HG02642 (cell line): Measurements from ENCODE around the gene CRNKL1.

Experiments
- ATAC-seq: cut with Tn5 transposase; IDR thresholded peaks from one replicate; pipeline ENCODE4 v1.9.1; 2021; ENCODE audit warnings: mild to moderate bottlenecking; ENCODE audit not compliant: unreplicated experiment, poor library complexity

CRNKL1 gene

GRCh38 chr20:20052074-20052970 lies at the start of gene CRNKL1, which contains the start of gene CFAP61:
Gene CRNKL1 (minus strand): TSS chr20:20052466. CDS start chr20:20052342, 124 bp downstream.
Gene CFAP61 (plus strand): TSS chr20:20052532. CDS start chr20:20056654, 4,122 bp downstream.
- peak; percentile 97 for ATAC-seq

- ATAC-seq, result no peak
These were observed 48.6 kb upstream of the CRNKL1 start for GRCh38 chr20:20100881-20101280.

- no peak for ATAC-seq
These were observed 44.2 kb upstream of the CRNKL1 start for GRCh38 chr20:20096421-20096820.

GRCh38 chr20:20095114-20095872 lies 43.0 kb upstream of the CRNKL1 start:
- ATAC-seq, result no peak

- ATAC-seq, result no peak
These were observed 42.1 kb upstream of the CRNKL1 start for GRCh38 chr20:20094410-20094809.

- no peak for ATAC-seq
These were observed 40.6 kb upstream of the CRNKL1 start for GRCh38 chr20:20092827-20093226.

- ATAC-seq, result no peak
These were observed 37.7 kb upstream of the CRNKL1 start for GRCh38 chr20:20089939-20090338.

GRCh38 chr20:20089018-20089417 lies 36.8 kb upstream of the CRNKL1 start:
- no peak for ATAC-seq

GRCh38 chr20:20085812-20086211 lies 33.5 kb upstream of the CRNKL1 start:
- no peak for ATAC-seq

GRCh38 chr20:20085071-20085470 lies 32.8 kb upstream of the CRNKL1 start:
- ATAC-seq, result no peak

GRCh38 chr20:20084296-20084752 lies 32.1 kb upstream of the CRNKL1 start:
- no peak for ATAC-seq

GRCh38 chr20:20083807-20084206 lies 31.5 kb upstream of the CRNKL1 start:
- no peak for ATAC-seq

- ATAC-seq, result no peak
These were observed 27.0 kb upstream of the CRNKL1 start for GRCh38 chr20:20079102-20079784.

- ATAC-seq, result no peak
These were observed 25.8 kb upstream of the CRNKL1 start for GRCh38 chr20:20078041-20078440.

- no peak for ATAC-seq
These were observed 24.2 kb upstream of the CRNKL1 start for GRCh38 chr20:20076297-20077065.

- ATAC-seq, result no peak
These were observed 22.8 kb upstream of the CRNKL1 start for GRCh38 chr20:20075032-20075431.

- no peak for ATAC-seq
These were observed 21.6 kb upstream of the CRNKL1 start for GRCh38 chr20:20073801-20074371.

GRCh38 chr20:20070871-20071726 lies 18.8 kb upstream of the CRNKL1 start:
- ATAC-seq, result no peak

- ATAC-seq, result no peak
These were observed 13.1 kb upstream of the CRNKL1 start for GRCh38 chr20:20065361-20065760.
